ENCODE measurements around the gene MEX3A. TPM values are rescaled to one million over a fixed set of nuclear protein-coding genes. Genes with fewer than 3 reads are reported as not detected.
A peak's percentile ranks its signal among the peaks of the same experiment; 100 is the strongest.

The MEX3A gene
- total and polyA plus RNA-seq, 2 experiments from 2014 or later = 18.5 to 38.1 TPM

DNA sequence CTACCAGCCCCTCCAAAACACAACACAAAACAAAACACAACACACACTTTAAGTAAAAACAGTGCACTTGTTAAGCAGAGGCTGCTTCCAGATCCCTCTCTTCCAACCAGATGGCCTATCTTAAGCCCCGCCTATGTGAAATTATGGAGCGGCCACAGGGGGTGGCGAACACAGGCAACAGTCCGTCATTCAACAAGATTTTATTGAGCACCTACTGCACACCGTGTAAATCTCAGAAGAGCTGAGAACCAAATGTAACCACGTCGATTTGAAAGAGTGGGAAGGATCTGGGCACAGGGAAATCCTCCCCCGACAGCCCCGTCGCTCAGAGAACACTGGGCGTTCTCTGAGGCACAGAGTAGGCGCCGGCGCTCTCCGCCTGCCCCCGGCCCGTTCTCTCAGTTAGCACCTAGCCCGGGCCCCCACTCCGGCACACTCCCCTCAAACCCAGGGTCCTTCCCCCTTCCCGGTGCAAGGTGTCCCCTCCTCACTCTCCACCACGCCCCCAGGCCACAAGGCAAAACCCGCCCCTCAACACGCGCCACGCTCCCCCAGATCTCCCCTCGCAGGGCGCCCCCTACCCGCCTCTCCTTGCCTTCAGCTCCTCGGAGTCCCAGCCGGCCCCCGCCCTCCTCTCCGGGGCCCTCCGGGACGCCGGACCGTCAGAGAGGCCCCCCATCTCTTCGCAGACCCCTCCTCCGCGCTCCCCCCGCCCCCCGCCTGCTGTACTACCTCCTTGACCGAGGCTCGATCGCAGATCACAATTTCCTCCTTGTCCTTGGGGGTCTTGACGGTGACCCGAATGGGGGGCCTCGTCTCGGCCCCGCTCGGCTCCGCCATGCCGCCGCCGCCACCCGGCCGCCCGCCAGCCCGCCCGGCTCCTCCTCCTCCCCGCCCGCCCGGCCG is 29.1 kb downstream of the MEX3A start:
- H3K9me3 Mint-ChIP-seq = no peaks in the 10 kb centered on the region; the same call in 2 of the 3 replicates
- Histone ChIP-seq H3K27ac (ENCODE audit: low read depth) (peak overlapping the region; percentile 84), H3K79me2 (replicated peaks; ENCODE audit: insufficient read depth) (peaks cover 32% of the 10 kb centered on the region), H3K4me3 (peak overlapping the region; percentile 93), H4K20me1 (replicated peaks; ENCODE audit: insufficient read depth) (peaks cover 12% of the 10 kb centered on the region), H3K9me2 (ENCODE audit: insufficient read depth) (no peaks in the 10 kb centered on the region), H3K36me3 (ENCODE audit: insufficient read depth) (no peaks in the 10 kb centered on the region), H3F3A (replicated peaks; ENCODE audit: low read depth) (peaks cover 8% of the 10 kb centered on the region), H2AFZ (peak overlapping the region; percentile 99), H3K27me3 (ENCODE audit: insufficient read depth) (no peaks in the 10 kb centered on the region), H3K4me2 (peak overlapping the region; percentile 94), H3K4me1 (ENCODE audit: insufficient read depth) (peaks cover 12% of the 10 kb centered on the region; the same call in 1 of the 2 replicates)
- H3K36me3 Mint-ChIP-seq (ENCODE audit: low read depth) = peaks cover 46% of the 10 kb centered on the region
- peaks cover 18% of the 10 kb centered on the region for H3K4me1 Mint-ChIP-seq
- H3K27ac Mint-ChIP-seq = peak overlapping the region; percentile 96
- TF ChIP-seq EZH2 (IDR thresholded peaks at IDR 0.05; ENCODE audit: low read depth, unreplicated experiment) (no peak), CREB1 (CRISPR knock-in tag; IDR thresholded peaks at IDR 0.05; ENCODE audit: low read depth) (0 out of 2 replicates have a peak, but pooled peaks have one; percentile 35)
- TF ChIP-seq, protein P1, sequence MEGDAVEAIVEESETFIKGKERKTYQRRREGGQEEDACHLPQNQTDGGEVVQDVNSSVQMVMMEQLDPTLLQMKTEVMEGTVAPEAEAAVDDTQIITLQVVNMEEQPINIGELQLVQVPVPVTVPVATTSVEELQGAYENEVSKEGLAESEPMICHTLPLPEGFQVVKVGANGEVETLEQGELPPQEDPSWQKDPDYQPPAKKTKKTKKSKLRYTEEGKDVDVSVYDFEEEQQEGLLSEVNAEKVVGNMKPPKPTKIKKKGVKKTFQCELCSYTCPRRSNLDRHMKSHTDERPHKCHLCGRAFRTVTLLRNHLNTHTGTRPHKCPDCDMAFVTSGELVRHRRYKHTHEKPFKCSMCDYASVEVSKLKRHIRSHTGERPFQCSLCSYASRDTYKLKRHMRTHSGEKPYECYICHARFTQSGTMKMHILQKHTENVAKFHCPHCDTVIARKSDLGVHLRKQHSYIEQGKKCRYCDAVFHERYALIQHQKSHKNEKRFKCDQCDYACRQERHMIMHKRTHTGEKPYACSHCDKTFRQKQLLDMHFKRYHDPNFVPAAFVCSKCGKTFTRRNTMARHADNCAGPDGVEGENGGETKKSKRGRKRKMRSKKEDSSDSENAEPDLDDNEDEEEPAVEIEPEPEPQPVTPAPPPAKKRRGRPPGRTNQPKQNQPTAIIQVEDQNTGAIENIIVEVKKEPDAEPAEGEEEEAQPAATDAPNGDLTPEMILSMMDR (conservative IDR thresholded peaks at IDR 0.05; ENCODE audit: low read depth in 2 of 2) = peak; percentile 49 to 77
- DNase-seq (ENCODE audit: low spot score) (peak; percentile 94), ATAC-seq (peak; percentile 55)
- peak overlapping the region; percentile 99 for H3K4me3 Mint-ChIP-seq
- peaks cover 19% of the 10 kb centered on the region for H3K27me3 Mint-ChIP-seq (ENCODE audit: insufficient read depth, low read depth, poor library complexity)

DNA sequence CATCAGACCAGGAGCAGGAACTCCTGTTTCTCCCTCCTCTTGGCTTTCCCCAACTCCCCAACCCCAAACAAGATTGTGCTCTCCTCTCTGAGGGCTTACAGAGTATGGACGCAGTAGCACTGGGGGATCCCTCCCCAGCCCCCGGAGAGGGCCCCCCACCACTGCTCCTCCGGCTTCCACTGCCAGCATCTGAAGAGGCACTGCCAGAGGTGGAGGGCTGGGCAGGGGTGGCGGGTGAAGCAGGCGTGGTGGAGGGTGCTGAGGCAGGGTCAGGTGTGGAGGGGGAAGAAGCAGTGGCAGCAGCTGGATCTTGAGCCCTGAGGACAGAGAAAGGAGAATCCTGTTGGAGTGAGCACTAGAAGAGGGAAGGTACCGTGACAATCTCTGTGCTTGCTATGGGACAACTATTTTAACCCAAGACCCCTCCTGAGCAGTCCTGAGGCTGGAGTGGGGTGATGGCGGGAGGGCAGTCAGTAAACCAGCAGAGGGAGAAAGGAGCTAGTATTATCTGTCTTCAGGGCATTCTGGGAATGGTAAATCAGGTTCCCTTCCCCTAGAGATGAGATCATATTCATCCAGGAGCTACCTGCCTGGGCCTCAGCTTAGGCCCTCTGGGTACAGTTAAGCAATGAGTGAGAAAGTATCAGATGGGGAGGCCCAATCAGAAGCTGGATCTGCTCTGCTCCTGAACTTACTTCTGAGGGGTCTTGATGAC is 31.1 kb downstream of the MEX3A start:
- DNase-seq (ENCODE audit: low spot score) (no peak), ATAC-seq (no peak)
- no peaks in the 10 kb centered on the region for H3K36me3 ChIP-seq (ENCODE audit: insufficient read depth)
- peaks cover 28% of the 10 kb centered on the region for H3K79me2 ChIP-seq (replicated peaks; ENCODE audit: insufficient read depth)
- peaks cover 12% of the 10 kb centered on the region; the same call in 1 of the 2 replicates for H3K4me1 ChIP-seq (ENCODE audit: insufficient read depth)
- H3K27ac Mint-ChIP-seq = no peak overlapping the region
- no peaks in the 10 kb centered on the region for H3K9me2 ChIP-seq (ENCODE audit: insufficient read depth)
- peaks cover 18% of the 10 kb centered on the region for H3K4me1 Mint-ChIP-seq
- no peak overlapping the region for H3K4me2 ChIP-seq
- no peaks in the 10 kb centered on the region; the same call in 2 of the 3 replicates for H3K9me3 Mint-ChIP-seq
- H4K20me1 ChIP-seq (replicated peaks; ENCODE audit: insufficient read depth) = peaks cover 12% of the 10 kb centered on the region
- H3K36me3 Mint-ChIP-seq (ENCODE audit: low read depth) = peaks cover 39% of the 10 kb centered on the region
- no peak overlapping the region for H2AFZ ChIP-seq
- no peak overlapping the region for H3K27ac ChIP-seq (ENCODE audit: low read depth)
- peaks cover 19% of the 10 kb centered on the region for H3K27me3 Mint-ChIP-seq (ENCODE audit: insufficient read depth, low read depth, poor library complexity)
- H3F3A ChIP-seq (replicated peaks; ENCODE audit: low read depth) = peaks cover 7% of the 10 kb centered on the region
- peak overlapping the region; percentile 42 for H3K4me3 Mint-ChIP-seq
- no peaks in the 10 kb centered on the region for H3K27me3 ChIP-seq (ENCODE audit: insufficient read depth)
- no peak overlapping the region for H3K4me3 ChIP-seq
- TF ChIP-seq POLR2AphosphoS5 (IDR thresholded peaks at IDR 0.05; ENCODE audit: low read depth) (no peak), EZH2 (IDR thresholded peaks at IDR 0.05; ENCODE audit: low read depth, unreplicated experiment) (no peak), ZNF462 (CRISPR knock-in tag; IDR thresholded peaks at IDR 0.05) (no peak), EZH2phosphoT487 (IDR thresholded peaks at IDR 0.05; ENCODE audit: unreplicated experiment) (no peak)
